WTC11 (cell line): ENCODE data around the gene RBM19. TPM values are rescaled to one million over a fixed set of nuclear protein-coding genes. Genes with fewer than 3 reads are reported as not detected.

Experiments used
- ATAC-seq: fragments of 200-7000 bp; cut with Tn5 transposase; 2 replicates; pipeline ENCODE4 v1.10.0; 2021; ENCODE audit warnings: mild to moderate bottlenecking, moderate library complexity
- CTCF ChIA-PET: fragments of 300-600 bp; sonication (Branson Sonifier 250); formaldehyde crosslinking; loops from one replicate; lab custom pipeline; 2021; ENCODE audit warnings: antibody characterized with exemption; lab: Charles Lee
- POLR2A ChIA-PET: fragments of 350-600 bp; sonication (Branson Sonifier 250); formaldehyde crosslinking; loops from one replicate; lab custom pipeline; 2021; ENCODE audit warnings: antibody characterized with exemption; lab: Charles Lee
- DNase-seq: peaks from one replicate; pipeline ENCODE4 v3.0.0; 2021; ENCODE audit warnings: low spot score
- H3K27ac Mint-ChIP-seq: 2 replicates; pipeline ENCODE4 v1.8.0; 2021; ENCODE audit warnings: mixed read lengths
- H3K27me3 Mint-ChIP-seq: 2 replicates; pipeline ENCODE4 v1.8.0; 2021; ENCODE audit warnings: low read depth, mild to moderate bottlenecking, moderate library complexity, mixed read lengths
- H3K36me3 Mint-ChIP-seq: 2 replicates; pipeline ENCODE4 v1.8.0; 2021; ENCODE audit warnings: mixed read lengths
- H3K4me1 Mint-ChIP-seq: 2 replicates; pipeline ENCODE4 v1.8.0; 2022; ENCODE audit warnings: mixed read lengths
- H3K4me3 Mint-ChIP-seq: 2 replicates; pipeline ENCODE4 v1.8.0; 2021; ENCODE audit warnings: mild to moderate bottlenecking, moderate library complexity, mixed read lengths
- H3K9me3 Mint-ChIP-seq: 2 replicates; pipeline ENCODE4 v1.8.0; 2021; ENCODE audit warnings: mixed read lengths
- ESRRA ChIP-seq: sonication (generic); formaldehyde crosslinking; IDR thresholded peaks from 2 replicates; pipeline ENCODE4 v1.8.1; 2022; ENCODE audit warnings: mild to moderate bottlenecking, missing genetic modification reagents, borderline replicate concordance
- FOXJ3 ChIP-seq: sonication (generic); formaldehyde crosslinking; IDR thresholded peaks from 2 replicates; pipeline ENCODE4 v1.9.0; 2021; ENCODE audit warnings: missing genetic modification reagents, mild to moderate bottlenecking, borderline replicate concordance
- IRF2 ChIP-seq: sonication (generic); formaldehyde crosslinking; IDR thresholded peaks from 2 replicates; pipeline ENCODE4 v1.8.0; 2022; ENCODE audit warnings: low read depth, missing genetic modification reagents, borderline replicate concordance
- MXD4 ChIP-seq: fragments of 250-450 bp; sonication (Bioruptor Pico); IDR thresholded peaks from 2 replicates; pipeline ENCODE4 v1.8.0; 2021; ENCODE audit warnings: mild to moderate bottlenecking, moderate library complexity, borderline replicate concordance
- MYBL2 ChIP-seq: sonication (generic); formaldehyde crosslinking; IDR thresholded peaks from 2 replicates; pipeline ENCODE4 v1.8.1; 2023; ENCODE audit warnings: mild to moderate bottlenecking, moderate library complexity, missing genetic modification reagents
- NFYB ChIP-seq: sonication (generic); formaldehyde crosslinking; conservative IDR thresholded peaks from 2 replicates; pipeline ENCODE4 v1.8.0; 2022; ENCODE audit warnings: low read depth, missing genetic modification reagents
- PRRX2 ChIP-seq: fragments of 250-450 bp; sonication (Bioruptor Pico); IDR thresholded peaks from 2 replicates; pipeline ENCODE4 v1.8.0; 2021; ENCODE audit warnings: mild to moderate bottlenecking
- RELA ChIP-seq: sonication (generic); formaldehyde crosslinking; IDR thresholded peaks from 2 replicates; pipeline ENCODE4 v1.8.1; 2022; ENCODE audit warnings: missing genetic modification reagents, mild to moderate bottlenecking, borderline replicate concordance
- SMAD3 ChIP-seq: sonication (generic); formaldehyde crosslinking; IDR thresholded peaks from 2 replicates; pipeline ENCODE4 v1.8.0; 2022; ENCODE audit warnings: missing genetic modification reagents, mild to moderate bottlenecking, borderline replicate concordance
- ZNF232 ChIP-seq: sonication (generic); formaldehyde crosslinking; IDR thresholded peaks from 2 replicates; pipeline ENCODE4 v1.8.0; 2022; ENCODE audit warnings: mild to moderate bottlenecking, missing genetic modification reagents
- ZNF317 ChIP-seq: sonication (generic); formaldehyde crosslinking; IDR thresholded peaks from 2 replicates; pipeline ENCODE4 v1.8.1; 2023; ENCODE audit warnings: low read depth, mild to moderate bottlenecking, moderate library complexity, missing genetic modification reagents, borderline replicate concordance
- total RNA-seq: library from RNA; stranded (reverse); gene quantifications from 3 replicates; pipeline ENCODE4 v1.2.3, GENCODE V29; 2021
- TF ChIP-seq, protein P1 (sequence below): sonication (generic); formaldehyde crosslinking; IDR thresholded peaks from 2 replicates; pipeline ENCODE4 v1.8.1; 2023; ENCODE audit warnings: mild to moderate bottlenecking, missing genetic modification reagents, moderate library complexity
- TF ChIP-seq, protein P2 (sequence below): sonication (generic); formaldehyde crosslinking; IDR thresholded peaks from 2 replicates; pipeline ENCODE4 v1.8.1; 2023; ENCODE audit warnings: mild to moderate bottlenecking, missing genetic modification reagents, borderline replicate concordance
- TF ChIP-seq, protein P3 (sequence below): sonication (generic); formaldehyde crosslinking; IDR thresholded peaks from 2 replicates; pipeline ENCODE4 v1.8.0; 2022; ENCODE audit warnings: mild to moderate bottlenecking, missing genetic modification reagents
- TF ChIP-seq, protein P4 (sequence below): sonication (generic); formaldehyde crosslinking; IDR thresholded peaks from 2 replicates; pipeline ENCODE4 v1.8.1; 2022; ENCODE audit warnings: low read depth, missing genetic modification reagents, borderline replicate concordance
- TF ChIP-seq, protein P5 (sequence below): sonication (generic); formaldehyde crosslinking; IDR thresholded peaks from 2 replicates; pipeline ENCODE4 v1.8.1; 2022; ENCODE audit warnings: missing genetic modification reagents, borderline replicate concordance
- TF ChIP-seq, protein P6 (sequence below): sonication (generic); formaldehyde crosslinking; IDR thresholded peaks from 2 replicates; pipeline ENCODE4 v1.8.1; 2023; ENCODE audit warnings: mild to moderate bottlenecking, missing genetic modification reagents

Gene RBM19
- total RNA-seq, 1 experiment from 2014 or later = 60.1 TPM

DNA sequence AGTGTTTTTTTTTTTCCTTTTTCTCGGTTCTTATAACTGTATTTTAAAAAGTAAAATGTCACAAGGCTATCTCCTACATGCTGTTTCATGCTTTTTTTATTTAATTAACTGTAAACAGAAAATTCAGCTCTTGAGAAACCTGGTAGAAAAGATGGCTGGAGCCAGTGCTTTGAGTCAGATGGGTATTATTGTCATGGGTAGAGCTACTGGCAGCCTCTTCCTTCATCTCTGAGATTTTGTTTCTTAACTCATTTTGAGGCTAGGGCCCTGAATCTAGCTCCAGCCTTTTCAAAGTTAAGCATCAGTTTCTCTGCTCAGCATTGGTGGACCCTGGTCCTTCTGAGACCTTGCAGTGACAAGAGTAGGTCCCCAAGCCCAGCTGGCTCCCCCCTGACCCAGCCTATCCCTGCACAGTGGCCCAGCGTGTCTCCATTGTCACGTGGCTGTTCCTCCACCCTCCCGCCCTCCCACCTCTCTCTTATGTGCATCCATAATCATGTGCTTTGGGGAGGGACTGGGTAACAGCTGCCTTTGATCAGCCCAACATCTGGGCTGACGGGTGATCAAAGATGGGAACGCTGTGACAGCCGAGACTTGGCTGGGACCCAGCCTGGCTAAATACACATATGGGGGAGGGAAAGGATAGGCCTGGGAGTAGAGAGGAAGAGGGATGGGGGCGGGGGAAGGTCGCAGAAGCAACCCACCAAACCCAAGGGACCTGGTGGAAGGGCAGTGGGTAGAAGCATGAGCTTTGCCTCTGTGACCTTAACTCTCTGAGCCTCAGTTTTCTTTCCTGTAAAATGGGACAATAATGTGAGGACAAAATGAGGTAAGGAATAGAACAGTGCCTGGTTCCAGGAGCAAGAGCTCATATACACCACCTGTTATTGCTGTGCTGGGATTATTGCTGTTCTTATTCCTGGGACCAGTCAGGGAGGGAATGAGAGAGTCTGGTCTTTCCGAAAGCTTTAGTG, 24.4 kb upstream of the RBM19 start:
- no peak for DNase-seq
- H3K36me3 Mint-ChIP-seq = no peaks in the 10 kb centered on the region
- ATAC-seq = no peak; the same call in 1 of the 2 replicates
- no peak overlapping the region for H3K27ac Mint-ChIP-seq
- CTCF ChIA-PET = interaction anchor here (2.6 kb wide), 1 partner anchor 10 kb away, joined by 18 read pairs; no protein-coding TSS in a partner anchor
- no peaks in the 10 kb centered on the region for H3K9me3 Mint-ChIP-seq
- H3K4me1 Mint-ChIP-seq = no peaks in the 10 kb centered on the region
- H3K27me3 Mint-ChIP-seq = peaks cover 9% of the 10 kb centered on the region
- H3K4me3 Mint-ChIP-seq = no peak overlapping the region
- TF ChIP-seq, protein P1, sequence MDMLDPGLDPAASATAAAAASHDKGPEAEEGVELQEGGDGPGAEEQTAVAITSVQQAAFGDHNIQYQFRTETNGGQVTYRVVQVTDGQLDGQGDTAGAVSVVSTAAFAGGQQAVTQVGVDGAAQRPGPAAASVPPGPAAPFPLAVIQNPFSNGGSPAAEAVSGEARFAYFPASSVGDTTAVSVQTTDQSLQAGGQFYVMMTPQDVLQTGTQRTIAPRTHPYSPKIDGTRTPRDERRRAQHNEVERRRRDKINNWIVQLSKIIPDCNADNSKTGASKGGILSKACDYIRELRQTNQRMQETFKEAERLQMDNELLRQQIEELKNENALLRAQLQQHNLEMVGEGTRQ = peak; percentile 24; the same call in 1 of the 2 replicates
- TF ChIP-seq, protein P2, sequence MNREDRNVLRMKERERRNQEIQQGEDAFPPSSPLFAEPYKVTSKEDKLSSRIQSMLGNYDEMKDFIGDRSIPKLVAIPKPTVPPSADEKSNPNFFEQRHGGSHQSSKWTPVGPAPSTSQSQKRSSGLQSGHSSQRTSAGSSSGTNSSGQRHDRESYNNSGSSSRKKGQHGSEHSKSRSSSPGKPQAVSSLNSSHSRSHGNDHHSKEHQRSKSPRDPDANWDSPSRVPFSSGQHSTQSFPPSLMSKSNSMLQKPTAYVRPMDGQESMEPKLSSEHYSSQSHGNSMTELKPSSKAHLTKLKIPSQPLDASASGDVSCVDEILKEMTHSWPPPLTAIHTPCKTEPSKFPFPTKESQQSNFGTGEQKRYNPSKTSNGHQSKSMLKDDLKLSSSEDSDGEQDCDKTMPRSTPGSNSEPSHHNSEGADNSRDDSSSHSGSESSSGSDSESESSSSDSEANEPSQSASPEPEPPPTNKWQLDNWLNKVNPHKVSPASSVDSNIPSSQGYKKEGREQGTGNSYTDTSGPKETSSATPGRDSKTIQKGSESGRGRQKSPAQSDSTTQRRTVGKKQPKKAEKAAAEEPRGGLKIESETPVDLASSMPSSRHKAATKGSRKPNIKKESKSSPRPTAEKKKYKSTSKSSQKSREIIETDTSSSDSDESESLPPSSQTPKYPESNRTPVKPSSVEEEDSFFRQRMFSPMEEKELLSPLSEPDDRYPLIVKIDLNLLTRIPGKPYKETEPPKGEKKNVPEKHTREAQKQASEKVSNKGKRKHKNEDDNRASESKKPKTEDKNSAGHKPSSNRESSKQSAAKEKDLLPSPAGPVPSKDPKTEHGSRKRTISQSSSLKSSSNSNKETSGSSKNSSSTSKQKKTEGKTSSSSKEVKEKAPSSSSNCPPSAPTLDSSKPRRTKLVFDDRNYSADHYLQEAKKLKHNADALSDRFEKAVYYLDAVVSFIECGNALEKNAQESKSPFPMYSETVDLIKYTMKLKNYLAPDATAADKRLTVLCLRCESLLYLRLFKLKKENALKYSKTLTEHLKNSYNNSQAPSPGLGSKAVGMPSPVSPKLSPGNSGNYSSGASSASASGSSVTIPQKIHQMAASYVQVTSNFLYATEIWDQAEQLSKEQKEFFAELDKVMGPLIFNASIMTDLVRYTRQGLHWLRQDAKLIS (CRISPR knock-in tag) = no peak
- POLR2A ChIA-PET = no interaction called here

DNA sequence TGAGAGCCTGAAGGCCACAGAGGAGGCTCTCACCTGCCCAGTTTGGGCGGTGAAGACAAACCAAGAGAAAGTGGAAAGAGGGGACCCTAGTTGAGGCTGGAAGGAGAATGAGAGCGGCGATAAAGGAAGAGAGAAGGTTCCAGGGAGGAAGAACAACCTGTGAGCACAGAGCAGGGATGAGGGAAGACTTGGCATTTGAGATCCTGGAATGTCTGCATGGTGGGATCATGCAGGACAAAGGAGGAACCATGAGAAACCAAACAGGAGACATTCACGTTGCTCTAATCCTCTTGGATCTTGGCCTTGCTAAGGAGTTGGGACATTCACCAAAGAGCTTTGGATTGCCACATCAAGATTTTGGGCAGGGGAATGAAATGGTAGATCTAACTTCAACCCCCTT, 22.9 kb upstream of the RBM19 start:
- no peak overlapping the region for H3K27ac Mint-ChIP-seq
- no peak overlapping the region for H3K4me3 Mint-ChIP-seq
- H3K9me3 Mint-ChIP-seq = no peaks in the 10 kb centered on the region
- POLR2A ChIA-PET = no interaction called here
- H3K36me3 Mint-ChIP-seq = no peaks in the 10 kb centered on the region
- H3K27me3 Mint-ChIP-seq = peaks cover 9% of the 10 kb centered on the region
- CTCF ChIA-PET = interaction anchor here (1.0 kb wide), 1 partner anchor 143 kb away, joined by 3 read pairs; no protein-coding TSS in a partner anchor
- TF ChIP-seq NFYB (CRISPR knock-in tag) = no peak
- TF ChIP-seq ZNF317 (CRISPR knock-in tag) = no peak
- TF ChIP-seq, protein P3, sequence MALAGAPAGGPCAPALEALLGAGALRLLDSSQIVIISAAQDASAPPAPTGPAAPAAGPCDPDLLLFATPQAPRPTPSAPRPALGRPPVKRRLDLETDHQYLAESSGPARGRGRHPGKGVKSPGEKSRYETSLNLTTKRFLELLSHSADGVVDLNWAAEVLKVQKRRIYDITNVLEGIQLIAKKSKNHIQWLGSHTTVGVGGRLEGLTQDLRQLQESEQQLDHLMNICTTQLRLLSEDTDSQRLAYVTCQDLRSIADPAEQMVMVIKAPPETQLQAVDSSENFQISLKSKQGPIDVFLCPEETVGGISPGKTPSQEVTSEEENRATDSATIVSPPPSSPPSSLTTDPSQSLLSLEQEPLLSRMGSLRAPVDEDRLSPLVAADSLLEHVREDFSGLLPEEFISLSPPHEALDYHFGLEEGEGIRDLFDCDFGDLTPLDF (CRISPR knock-in tag) = no peak
- DNase-seq = no peak
- ATAC-seq = no peak
- H3K4me1 Mint-ChIP-seq = no peaks in the 10 kb centered on the region

DNA sequence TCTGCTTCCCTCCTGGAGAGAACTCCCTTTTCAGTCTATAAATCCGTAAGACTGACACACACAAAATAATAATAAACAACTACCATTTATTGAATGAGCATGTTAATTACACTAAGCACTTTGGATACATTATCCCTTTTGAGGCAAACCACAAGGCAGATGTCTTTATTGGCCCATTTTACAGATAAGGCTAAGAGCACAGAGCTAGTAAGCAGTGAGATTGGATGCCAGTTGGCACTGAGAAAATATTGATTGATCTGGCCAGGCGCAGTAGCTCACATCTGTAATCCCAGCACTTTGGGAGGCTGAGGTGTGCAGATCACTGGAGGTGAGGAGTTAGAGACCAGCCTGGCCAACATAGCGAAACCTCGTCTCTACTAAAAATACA, 21.9 kb upstream of the RBM19 start:
- no peak overlapping the region for H3K4me3 Mint-ChIP-seq
- no peaks in the 10 kb centered on the region for H3K36me3 Mint-ChIP-seq
- no peaks in the 10 kb centered on the region for H3K9me3 Mint-ChIP-seq
- H3K27me3 Mint-ChIP-seq = peaks cover 12% of the 10 kb centered on the region
- no peak overlapping the region for H3K27ac Mint-ChIP-seq
- no peak for DNase-seq
- H3K4me1 Mint-ChIP-seq = no peaks in the 10 kb centered on the region
- ChIA-PET POLR2A (no interaction called here), CTCF (interaction anchor here (1.0 kb wide), 1 partner anchor 144 kb away, joined by 3 read pairs; no protein-coding TSS in a partner anchor)
- no peak for ATAC-seq
- TF ChIP-seq IRF2 = no peak
- no peak for TF ChIP-seq SMAD3 (CRISPR knock-in tag)
- no peak for TF ChIP-seq PRRX2
- no peak for TF ChIP-seq MXD4 (CRISPR knock-in tag)
- TF ChIP-seq, protein P1 = no peak
- TF ChIP-seq RELA (CRISPR knock-in tag) = no peak
- TF ChIP-seq, protein P4, sequence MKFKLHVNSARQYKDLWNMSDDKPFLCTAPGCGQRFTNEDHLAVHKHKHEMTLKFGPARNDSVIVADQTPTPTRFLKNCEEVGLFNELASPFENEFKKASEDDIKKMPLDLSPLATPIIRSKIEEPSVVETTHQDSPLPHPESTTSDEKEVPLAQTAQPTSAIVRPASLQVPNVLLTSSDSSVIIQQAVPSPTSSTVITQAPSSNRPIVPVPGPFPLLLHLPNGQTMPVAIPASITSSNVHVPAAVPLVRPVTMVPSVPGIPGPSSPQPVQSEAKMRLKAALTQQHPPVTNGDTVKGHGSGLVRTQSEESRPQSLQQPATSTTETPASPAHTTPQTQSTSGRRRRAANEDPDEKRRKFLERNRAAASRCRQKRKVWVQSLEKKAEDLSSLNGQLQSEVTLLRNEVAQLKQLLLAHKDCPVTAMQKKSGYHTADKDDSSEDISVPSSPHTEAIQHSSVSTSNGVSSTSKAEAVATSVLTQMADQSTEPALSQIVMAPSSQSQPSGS (CRISPR knock-in tag) = no peak
- no peak for TF ChIP-seq FOXJ3
- TF ChIP-seq MYBL2 (CRISPR knock-in tag) = no peak
- no peak for TF ChIP-seq ZNF232
- TF ChIP-seq, protein P5, sequence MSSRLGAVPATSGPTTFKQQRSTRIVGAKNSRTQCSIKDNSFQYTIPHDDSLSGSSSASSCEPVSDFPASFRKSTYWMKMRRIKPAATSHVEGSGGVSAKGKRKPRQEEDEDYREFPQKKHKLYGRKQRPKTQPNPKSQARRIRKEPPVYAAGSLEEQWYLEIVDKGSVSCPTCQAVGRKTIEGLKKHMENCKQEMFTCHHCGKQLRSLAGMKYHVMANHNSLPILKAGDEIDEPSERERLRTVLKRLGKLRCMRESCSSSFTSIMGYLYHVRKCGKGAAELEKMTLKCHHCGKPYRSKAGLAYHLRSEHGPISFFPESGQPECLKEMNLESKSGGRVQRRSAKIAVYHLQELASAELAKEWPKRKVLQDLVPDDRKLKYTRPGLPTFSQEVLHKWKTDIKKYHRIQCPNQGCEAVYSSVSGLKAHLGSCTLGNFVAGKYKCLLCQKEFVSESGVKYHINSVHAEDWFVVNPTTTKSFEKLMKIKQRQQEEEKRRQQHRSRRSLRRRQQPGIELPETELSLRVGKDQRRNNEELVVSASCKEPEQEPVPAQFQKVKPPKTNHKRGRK (CRISPR knock-in tag) = no peak
- TF ChIP-seq, protein P6, sequence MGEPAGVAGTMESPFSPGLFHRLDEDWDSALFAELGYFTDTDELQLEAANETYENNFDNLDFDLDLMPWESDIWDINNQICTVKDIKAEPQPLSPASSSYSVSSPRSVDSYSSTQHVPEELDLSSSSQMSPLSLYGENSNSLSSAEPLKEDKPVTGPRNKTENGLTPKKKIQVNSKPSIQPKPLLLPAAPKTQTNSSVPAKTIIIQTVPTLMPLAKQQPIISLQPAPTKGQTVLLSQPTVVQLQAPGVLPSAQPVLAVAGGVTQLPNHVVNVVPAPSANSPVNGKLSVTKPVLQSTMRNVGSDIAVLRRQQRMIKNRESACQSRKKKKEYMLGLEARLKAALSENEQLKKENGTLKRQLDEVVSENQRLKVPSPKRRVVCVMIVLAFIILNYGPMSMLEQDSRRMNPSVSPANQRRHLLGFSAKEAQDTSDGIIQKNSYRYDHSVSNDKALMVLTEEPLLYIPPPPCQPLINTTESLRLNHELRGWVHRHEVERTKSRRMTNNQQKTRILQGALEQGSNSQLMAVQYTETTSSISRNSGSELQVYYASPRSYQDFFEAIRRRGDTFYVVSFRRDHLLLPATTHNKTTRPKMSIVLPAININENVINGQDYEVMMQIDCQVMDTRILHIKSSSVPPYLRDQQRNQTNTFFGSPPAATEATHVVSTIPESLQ (CRISPR knock-in tag) = no peak
- TF ChIP-seq ESRRA (CRISPR knock-in tag) = no peak
